ENCODE results near the gene FXR1. TPM values are rescaled to one million over a fixed set of nuclear protein-coding genes. Genes with fewer than 3 reads are reported as not detected.

FXR1 gene
- total and polyA plus RNA-seq, 2 of the 13 experiments (the other 11 are each of a cell fraction or from before 2014, with no cell fraction given), result 104 to 132 TPM

- no peak overlapping the region for H3K4me3 ChIP-seq (replicated peaks in 1 of 3; ENCODE audit: insufficient read depth in 1 of 3, low read depth in 2 of 3, low read length in 3 of 3)
- intact Hi-C loops (cut with micrococcal nuclease; ENCODE audit: unreplicated experiment), result loop anchor here (10.0 kb wide), 2 partner anchors 193 to 377 kb away; partner anchors contain the start of gene TTC14
- in situ Hi-C loops (cut with HindIII; ENCODE audit: extremely low pct_ligation_motif_present, low pct_unique_long_range_greater_than_20kb), result loop anchor here (25.0 kb wide), 1 partner anchor 370 kb away; the partner anchor contains the start of gene TTC14
- peaks cover 2 to 13% of the 10 kb centered on the region in 2 experiments; a peak in 4 of 5 replicates for H3K36me3 ChIP-seq (replicated peaks in 1 of 2; ENCODE audit: control insufficient read depth in 1 of 2, insufficient read depth in 2 of 2, low read length in 2 of 2)
- no peak; the same call in 2 of the 3 replicates for ATAC-seq
- no peak for DNase-seq (ENCODE audit: low spot score)
- no peaks in the 10 kb centered on the region for H4K20me1 ChIP-seq (ENCODE audit: insufficient read depth, low read length)
- H3K4me1 ChIP-seq (ENCODE audit: insufficient read depth, low read length), result peaks cover 9% of the 10 kb centered on the region; the same call in 1 of the 2 replicates
- no peak overlapping the region for H3K4me2 ChIP-seq (ENCODE audit: low read depth, low read length)
- ChIA-PET POLR2A (no interaction called here), CTCF (ENCODE audit: low intra/inter-chr PET ratio, low total read pairs) (no interaction called here)
- H3K9me3 ChIP-seq (ENCODE audit: low read length), result no peaks in the 10 kb centered on the region
- no TSS peak for BruUV-seq (replicated peaks)
- H3K27ac ChIP-seq (ENCODE audit: extremely low read length, insufficient read depth, low read length), result no peak overlapping the region
- H2AFZ ChIP-seq (ENCODE audit: low read length), result no peak overlapping the region
- 94% methylated on average over 2 of the region's 2 CpGs for WGBS (ENCODE audit: low lambda C conversion rate)
- no peaks in the 10 kb centered on the region; a peak in 1 of 5 replicates for H3K27me3 ChIP-seq (ENCODE audit: control insufficient read depth in 1 of 2, insufficient read depth in 2 of 2, low read length in 2 of 2)
- H3K79me2 ChIP-seq (ENCODE audit: insufficient read depth, low read length), result no peaks in the 10 kb centered on the region
- no peak overlapping the region for H3K9ac ChIP-seq (ENCODE audit: insufficient read depth, low read depth, low read length)
- no peak for FAIRE-seq
- TF ChIP-seq E2F5 (CRISPR knock-in tag; conservative IDR thresholded peaks at IDR 0.05) (no peak), XRCC5 (optimal IDR thresholded peaks at IDR 0.05; ENCODE audit: low read length) (no peak), ZNF761 (CRISPR knock-in tag; conservative IDR thresholded peaks at IDR 0.05) (no peak), TOPORS (CRISPR knock-in tag; IDR thresholded peaks at IDR 0.05) (no peak), POLR2AphosphoS5 (IDR thresholded peaks at IDR 0.05; ENCODE audit: low read depth, low read length) (peak; percentile 24; the same call in 1 of the 2 replicates), JDP2 (CRISPR knock-in tag; IDR thresholded peaks at IDR 0.05; ENCODE audit: borderline replicate concordance) (no peak), ZNF75D (CRISPR knock-in tag; IDR thresholded peaks at IDR 0.05; ENCODE audit: borderline replicate concordance) (no peak), ZFP91 (CRISPR knock-in tag; IDR thresholded peaks at IDR 0.05; ENCODE audit: borderline replicate concordance) (no peak)
Observed at GRCh38 chr3:180981912-180982311, 69.4 kb downstream of the FXR1 start.
